Gastrocnemius medialis (tissue), 4 donors: ENCODE measurements around the gene CLDN11. TPM values are rescaled to one million over a fixed set of nuclear protein-coding genes. Genes with fewer than 3 reads are reported as not detected.

ENCODE experiments used
- ATAC-seq, 2 donors: fragments of 150-250 bp; one replicate each; pipeline ENCODE4 v1.9.1; 2016
- DNase-seq, 2 donors: peaks; one replicate each; pipeline ENCODE4 v3.0.0-alpha.2; 2019
- H3K27ac ChIP-seq, 4 donors: fragments of 200-600 bp; sonication (generic); 1 replicate in 1 of 4; 2 replicates in 3 of 4; pipeline ENCODE4 v1.5.1; 2016 to 2018; ENCODE audit warnings: mild to moderate bottlenecking in 2 of 4, moderate library complexity in 1 of 4
- H3K27me3 ChIP-seq, 3 donors: fragments of 200-600 bp; sonication (generic) in 2 of 3; 1 replicate in 1 of 3; 2 replicates in 2 of 3; pipeline versions ENCODE4 v1.5.1 to v1.6.0; 2016 to 2019; ENCODE audit warnings: mild to moderate bottlenecking in 1 of 3, moderate library complexity in 1 of 3
- H3K36me3 ChIP-seq, 2 donors: fragments of 200-600 bp; sonication (generic) in 1 of 2; one replicate each; pipeline ENCODE4 v1.5.1; 2017 to 2018
- H3K4me1 ChIP-seq, 2 donors: fragments of 200-600 bp; sonication (generic) in 1 of 2; one replicate each; pipeline ENCODE4 v1.5.1; 2016 to 2017; ENCODE audit warnings: mild to moderate bottlenecking in 2 of 2
- H3K4me3 ChIP-seq, 4 donors: fragments of 200-600 bp; sonication (generic) in 3 of 4; 1 replicate in 1 of 4; 2 replicates in 3 of 4; pipeline ENCODE4 v1.5.1; 2016 to 2019; ENCODE audit warnings: mild to moderate bottlenecking in 2 of 4
- H3K9me3 ChIP-seq, 3 donors: fragments of 200-600 bp; sonication (generic) in 2 of 3; 1 replicate in 1 of 3; 2 replicates in 2 of 3; pipeline ENCODE4 v1.5.1; 2016 to 2019
- POLR2A ChIP-seq, 2 donors: fragments of 450-650 bp; IDR thresholded peaks; one replicate each; pipeline ENCODE4 v1.6.1; 2017; ENCODE audit warnings: antibody characterized with exemption in 2 of 2, mild to moderate bottlenecking in 2 of 2, moderate library complexity in 2 of 2
- in situ Hi-C, 4 donors: fragments of 200-750 bp; cut with MboI; loops; one replicate each; pipeline versions ENCODE4 v1.15.0 to v1.8.0; 2017; ENCODE audit warnings: low sequenced_read_pairs in 4 of 4
- intact Hi-C: fragments of 100-400 bp; cut with DNase I; formaldehyde crosslinking; loops from one replicate; pipeline ENCODE4 v1.15.1; 2023; ENCODE audit warnings: low total_unique reads
- total RNA-seq, 4 donors: library from RNA; depleted of rRNA; stranded (reverse); fragments of >200 nt; gene quantifications; one replicate each; pipeline versions ENCODE4 v1.1.0 to v1.2.3, GENCODE V29; 2016
- TF ChIP-seq, protein P1 (sequence below), 5 experiments: fragments of 450-650 bp in 3 of 5; fragments of 200-600 bp in 2 of 5; sonication (generic) in 2 of 5; IDR thresholded peaks in 4 of 5; conservative IDR thresholded peaks in 1 of 5; 1 replicate in 4 of 5; 2 replicates in 1 of 5; pipeline ENCODE4 v1.5.1; 2016 to 2019; ENCODE audit warnings: antibody characterized with exemption in 5 of 5, mild to moderate bottlenecking in 3 of 5, moderate library complexity in 3 of 5

The CLDN11 gene
- total RNA-seq, 4 donors from 2014 or later, result 0.53 to 2.7 (median 1.4) TPM

DNA sequence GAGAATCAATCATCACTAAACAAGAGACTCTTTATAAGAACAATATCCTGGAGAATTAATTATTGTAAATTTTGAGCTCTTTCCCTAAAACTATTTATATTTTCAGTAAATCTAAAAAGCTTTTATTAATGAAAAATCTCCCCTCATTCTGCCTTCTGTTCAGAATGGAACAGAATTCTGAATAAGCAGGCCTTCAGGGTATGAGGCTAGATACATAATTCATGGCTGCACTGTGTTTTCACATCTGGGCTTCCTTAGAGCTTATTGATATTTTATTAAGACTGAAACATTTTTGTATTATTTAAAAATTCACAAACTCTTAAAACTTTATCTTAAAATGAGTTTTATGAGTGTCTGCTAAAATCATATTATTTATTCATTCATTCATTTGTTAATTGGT lies 24.8 kb downstream of the CLDN11 start:
- no peaks in the 10 kb centered on the region for H3K36me3 ChIP-seq
- in situ Hi-C loops (no loop called here), intact Hi-C loops (no loop called here)
- DNase-seq (no peak), ATAC-seq (no peak)
- H3K27ac ChIP-seq, result no peak overlapping the region
- no peak overlapping the region for H3K4me3 ChIP-seq
- no peaks in the 10 kb centered on the region for H3K9me3 ChIP-seq
- H3K4me1 ChIP-seq, result no peaks in the 10 kb centered on the region
- H3K27me3 ChIP-seq, result no peaks in the 10 kb centered on the region
- TF ChIP-seq, protein P1, sequence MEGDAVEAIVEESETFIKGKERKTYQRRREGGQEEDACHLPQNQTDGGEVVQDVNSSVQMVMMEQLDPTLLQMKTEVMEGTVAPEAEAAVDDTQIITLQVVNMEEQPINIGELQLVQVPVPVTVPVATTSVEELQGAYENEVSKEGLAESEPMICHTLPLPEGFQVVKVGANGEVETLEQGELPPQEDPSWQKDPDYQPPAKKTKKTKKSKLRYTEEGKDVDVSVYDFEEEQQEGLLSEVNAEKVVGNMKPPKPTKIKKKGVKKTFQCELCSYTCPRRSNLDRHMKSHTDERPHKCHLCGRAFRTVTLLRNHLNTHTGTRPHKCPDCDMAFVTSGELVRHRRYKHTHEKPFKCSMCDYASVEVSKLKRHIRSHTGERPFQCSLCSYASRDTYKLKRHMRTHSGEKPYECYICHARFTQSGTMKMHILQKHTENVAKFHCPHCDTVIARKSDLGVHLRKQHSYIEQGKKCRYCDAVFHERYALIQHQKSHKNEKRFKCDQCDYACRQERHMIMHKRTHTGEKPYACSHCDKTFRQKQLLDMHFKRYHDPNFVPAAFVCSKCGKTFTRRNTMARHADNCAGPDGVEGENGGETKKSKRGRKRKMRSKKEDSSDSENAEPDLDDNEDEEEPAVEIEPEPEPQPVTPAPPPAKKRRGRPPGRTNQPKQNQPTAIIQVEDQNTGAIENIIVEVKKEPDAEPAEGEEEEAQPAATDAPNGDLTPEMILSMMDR (IDR thresholded peaks at IDR 0.05 in 4 of 5, conservative IDR thresholded peaks at IDR 0.05 in 1 of 5), result no peak
- no peak for TF ChIP-seq POLR2A (IDR thresholded peaks at IDR 0.05)

DNA sequence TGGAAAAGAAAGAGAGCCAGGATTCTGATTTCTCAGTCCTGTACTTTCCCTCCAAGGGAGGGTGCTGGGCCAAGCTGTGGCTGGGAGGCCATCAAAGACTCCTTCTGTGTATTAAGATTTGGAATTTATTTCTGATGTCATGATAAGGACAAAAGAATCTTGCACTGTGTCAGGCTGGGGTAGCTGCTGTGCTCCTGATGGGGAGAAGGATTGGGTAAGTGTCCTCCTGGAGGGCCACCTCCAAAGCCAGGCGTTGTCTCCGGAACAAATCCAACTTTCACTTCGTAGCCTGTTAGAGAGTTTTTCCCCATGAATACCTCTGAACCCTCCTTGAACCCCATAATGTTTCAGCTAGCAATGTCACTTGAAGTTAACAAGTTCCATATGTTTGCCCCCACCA lies 29.9 kb downstream of the CLDN11 start:
- no peak overlapping the region for H3K4me3 ChIP-seq
- no peak overlapping the region for H3K27ac ChIP-seq
- TF ChIP-seq POLR2A (IDR thresholded peaks at IDR 0.05), result no peak
- TF ChIP-seq, protein P1 (IDR thresholded peaks at IDR 0.05 in 4 of 5, conservative IDR thresholded peaks at IDR 0.05 in 1 of 5), result no peak
- H3K9me3 ChIP-seq, result no peaks in the 10 kb centered on the region
- intact Hi-C loops (no loop called here), in situ Hi-C loops (no loop called here)
- no peak for ATAC-seq
- no peaks in the 10 kb centered on the region for H3K36me3 ChIP-seq
- no peak for DNase-seq
- H3K27me3 ChIP-seq, result no peaks in the 10 kb centered on the region
- no peaks in the 10 kb centered on the region for H3K4me1 ChIP-seq

- in situ Hi-C loops (no loop called here), intact Hi-C loops (no loop called here)
- H3K27me3 ChIP-seq, result no peaks in the 10 kb centered on the region
- H3K4me3 ChIP-seq, result no peak overlapping the region
- no peaks in the 10 kb centered on the region for H3K9me3 ChIP-seq
- DNase-seq (no peak), ATAC-seq (no peak)
- no peaks in the 10 kb centered on the region for H3K4me1 ChIP-seq
- H3K27ac ChIP-seq, result no peak overlapping the region
- TF ChIP-seq, protein P1 (IDR thresholded peaks at IDR 0.05 in 4 of 5, conservative IDR thresholded peaks at IDR 0.05 in 1 of 5), result no peak
- no peak for TF ChIP-seq POLR2A (IDR thresholded peaks at IDR 0.05)
- H3K36me3 ChIP-seq, result no peaks in the 10 kb centered on the region
Observed at GRCh38 chr3:170450039-170450438, 31.4 kb downstream of the CLDN11 start.

- DNase-seq, result no peak
Observed at GRCh38 chr3:170454509-170454908, 35.8 kb downstream of the CLDN11 start.

More at GRCh38 chr3:170454509-170454908, 35.8 kb downstream of the CLDN11 start:
- Histone ChIP-seq H3K36me3 (no peaks in the 10 kb centered on the region), H3K27me3 (no peaks in the 10 kb centered on the region), H3K9me3 (no peaks in the 10 kb centered on the region), H3K4me3 (no peak overlapping the region), H3K4me1 (no peaks in the 10 kb centered on the region), H3K27ac (no peak overlapping the region)
- intact Hi-C loops (no loop called here), in situ Hi-C loops (no loop called here)
- no peak for ATAC-seq
- no peak for TF ChIP-seq POLR2A (IDR thresholded peaks at IDR 0.05)
- TF ChIP-seq, protein P1 (IDR thresholded peaks at IDR 0.05 in 4 of 5, conservative IDR thresholded peaks at IDR 0.05 in 1 of 5), result no peak
